K562 (cell line): ENCODE measurements around the gene VAT1L. TPM values are rescaled to one million over a fixed set of nuclear protein-coding genes. Genes with fewer than 3 reads are reported as not detected.

ENCODE experiments used
- ARNT ChIP-seq, 2 experiments: fragments of 450-650 bp; IDR thresholded peaks; 2 replicates each; pipeline ENCODE4 v1.6.1; 2016; ENCODE audit warnings: mild to moderate bottlenecking in 1 of 2
- BRD4 ChIP-seq: fragments of 200-600 bp; sonication (generic); IDR thresholded peaks from 2 replicates; pipeline ENCODE4 v1.6.1; 2017; ENCODE audit warnings: inconsistent platforms
- FOXJ3 ChIP-seq: sonication (generic); formaldehyde crosslinking; IDR thresholded peaks from 2 replicates; pipeline ENCODE4 v1.4.0; 2020; ENCODE audit warnings: mild to moderate bottlenecking, missing genetic modification reagents
- GATAD2A ChIP-seq: fragments of 450-650 bp; IDR thresholded peaks from 2 replicates; pipeline ENCODE4 v1.6.1; 2017
- MLX ChIP-seq, 2 experiments: fragments of 450-650 bp in 1 of 2; sonication (generic) in 1 of 2; formaldehyde crosslinking; conservative IDR thresholded peaks; 2 replicates each; pipeline versions ENCODE4 v1.4.0 to v1.8.1; 2020 to 2022; ENCODE audit warnings: mild to moderate bottlenecking in 1 of 2, missing genetic modification reagents in 1 of 2
- PHB ChIP-seq: fragments of 250-450 bp; sonication (Bioruptor Pico); IDR thresholded peaks from 2 replicates; pipeline ENCODE4 v1.5.0; 2021
- PHF20 ChIP-seq: fragments of 450-650 bp; IDR thresholded peaks from 2 replicates; pipeline ENCODE4 v1.6.1; 2018; ENCODE audit not compliant: partially characterized antibody
- PML ChIP-seq: IDR thresholded peaks from 2 replicates; pipeline ENCODE4 v1.6.1; 2012; ENCODE audit warnings: low read length, inconsistent platforms
- polyA plus RNA-seq, 8 experiments: library from polyadenylated mRNA; depleted of rRNA in 4 of 8; stranded (reverse) in 5 of 8; unstranded in 3 of 8; fragments of >200 nt; fragmentation: Nextera tagmentation in 2 of 8; fragmentation: Illumina TruSeq in 1 of 8; extraction: Ambion mirVana in 2 of 8; extraction: Trizol in 1 of 8; gene quantifications; 2 replicates each; pipeline versions ENCODE4 v1.2.1 to v1.2.3, GENCODE V29; 2011 to 2014; ENCODE audit warnings: inconsistent platforms in 1 of 8, missing spikeins in 1 of 8
- total RNA-seq, 7 experiments: library from RNA; depleted of rRNA in 6 of 7; stranded (reverse); fragments of >200 nt in 6 of 7; fragmentation: Illumina TruSeq in 2 of 7; extraction: Trizol in 2 of 7; gene quantifications; 2 replicates each; pipeline versions ENCODE4 v1.2.1 to v1.2.3, GENCODE V29; 2011 to 2021; ENCODE audit warnings: low replicate concordance in 1 of 7
- TF ChIP-seq, protein P1 (sequence below), 2 experiments: fragments of 450-650 bp; IDR thresholded peaks; 2 replicates each; pipeline ENCODE4 v1.6.1; 2018; ENCODE audit warnings: mild to moderate bottlenecking in 2 of 2, low read depth in 1 of 2; ENCODE audit not compliant: partially characterized antibody in 2 of 2

VAT1L gene
- total and polyA plus RNA-seq, 9 of the 15 experiments (the other 6 are each of a cell fraction or from before 2014, with no cell fraction given), result 0.01 TPM; not detected in 8

DNA sequence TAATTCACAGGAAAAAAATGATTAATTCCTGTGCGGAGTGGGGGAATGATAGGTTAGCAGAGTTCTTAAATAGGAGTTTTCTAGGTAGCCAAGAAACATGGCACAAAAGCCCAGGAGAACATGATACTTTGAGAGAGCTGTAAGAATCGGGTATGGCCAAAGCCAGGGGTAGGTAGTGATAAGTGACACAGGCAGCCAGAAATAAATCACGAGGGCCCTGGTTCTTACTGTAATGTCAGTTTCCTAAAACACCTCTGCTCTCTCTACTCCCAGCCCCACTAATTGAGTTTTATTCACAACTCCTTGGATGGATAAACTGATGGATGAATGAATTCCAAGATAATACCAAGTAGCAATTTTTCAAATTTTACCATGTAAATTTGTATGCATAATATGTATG lies 54.1 kb downstream of the VAT1L start (continued):
- TF ChIP-seq MLX (CRISPR knock-in tag; conservative IDR thresholded peaks at IDR 0.05) (no peak), ARNT (IDR thresholded peaks at IDR 0.05) (no peak), PHF20 (no peak), PHB (CRISPR knock-in tag) (no peak), FOXJ3 (CRISPR knock-in tag) (no peak), PML (no peak), GATAD2A (no peak), BRD4 (no peak)
- TF ChIP-seq, protein P1, sequence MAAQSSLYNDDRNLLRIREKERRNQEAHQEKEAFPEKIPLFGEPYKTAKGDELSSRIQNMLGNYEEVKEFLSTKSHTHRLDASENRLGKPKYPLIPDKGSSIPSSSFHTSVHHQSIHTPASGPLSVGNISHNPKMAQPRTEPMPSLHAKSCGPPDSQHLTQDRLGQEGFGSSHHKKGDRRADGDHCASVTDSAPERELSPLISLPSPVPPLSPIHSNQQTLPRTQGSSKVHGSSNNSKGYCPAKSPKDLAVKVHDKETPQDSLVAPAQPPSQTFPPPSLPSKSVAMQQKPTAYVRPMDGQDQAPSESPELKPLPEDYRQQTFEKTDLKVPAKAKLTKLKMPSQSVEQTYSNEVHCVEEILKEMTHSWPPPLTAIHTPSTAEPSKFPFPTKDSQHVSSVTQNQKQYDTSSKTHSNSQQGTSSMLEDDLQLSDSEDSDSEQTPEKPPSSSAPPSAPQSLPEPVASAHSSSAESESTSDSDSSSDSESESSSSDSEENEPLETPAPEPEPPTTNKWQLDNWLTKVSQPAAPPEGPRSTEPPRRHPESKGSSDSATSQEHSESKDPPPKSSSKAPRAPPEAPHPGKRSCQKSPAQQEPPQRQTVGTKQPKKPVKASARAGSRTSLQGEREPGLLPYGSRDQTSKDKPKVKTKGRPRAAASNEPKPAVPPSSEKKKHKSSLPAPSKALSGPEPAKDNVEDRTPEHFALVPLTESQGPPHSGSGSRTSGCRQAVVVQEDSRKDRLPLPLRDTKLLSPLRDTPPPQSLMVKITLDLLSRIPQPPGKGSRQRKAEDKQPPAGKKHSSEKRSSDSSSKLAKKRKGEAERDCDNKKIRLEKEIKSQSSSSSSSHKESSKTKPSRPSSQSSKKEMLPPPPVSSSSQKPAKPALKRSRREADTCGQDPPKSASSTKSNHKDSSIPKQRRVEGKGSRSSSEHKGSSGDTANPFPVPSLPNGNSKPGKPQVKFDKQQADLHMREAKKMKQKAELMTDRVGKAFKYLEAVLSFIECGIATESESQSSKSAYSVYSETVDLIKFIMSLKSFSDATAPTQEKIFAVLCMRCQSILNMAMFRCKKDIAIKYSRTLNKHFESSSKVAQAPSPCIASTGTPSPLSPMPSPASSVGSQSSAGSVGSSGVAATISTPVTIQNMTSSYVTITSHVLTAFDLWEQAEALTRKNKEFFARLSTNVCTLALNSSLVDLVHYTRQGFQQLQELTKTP (IDR thresholded peaks at IDR 0.05; ENCODE audit: low read depth in 1 of 2, partially characterized antibody in 2 of 2), result no peak
